GM21723 (cell line): ENCODE measurements around the gene MPZL1.
A peak's percentile ranks its signal among the peaks of the same experiment; 100 is the strongest.

Experiments used
- ATAC-seq: cut with Tn5 transposase; IDR thresholded peaks from one replicate; pipeline ENCODE4 v1.9.1; 2021; ENCODE audit warnings: mild to moderate bottlenecking, moderate library complexity; ENCODE audit not compliant: unreplicated experiment

Gene MPZL1

GRCh38 chr1:167775178-167775577 lies 53.4 kb downstream of the MPZL1 start:
- no peak for ATAC-seq

- ATAC-seq, result no peak
Observed at GRCh38 chr1:167776151-167776550, 54.4 kb downstream of the MPZL1 start.

GRCh38 chr1:167776616-167777268 lies 55.0 kb downstream of the MPZL1 start:
- no peak for ATAC-seq

- no peak for ATAC-seq
Observed at GRCh38 chr1:167777269-167777650, 55.5 kb downstream of the MPZL1 start.

- ATAC-seq, result no peak
Observed at GRCh38 chr1:167781558-167781957, 59.8 kb downstream of the MPZL1 start.

GRCh38 chr1:167782946-167783345 lies 61.2 kb downstream of the MPZL1 start:
- ATAC-seq, result no peak

- ATAC-seq, result no peak
Observed at GRCh38 chr1:167784876-167785550, 63.2 kb downstream of the MPZL1 start.

GRCh38 chr1:167786502-167786901 lies 64.7 kb downstream of the MPZL1 start:
- no peak for ATAC-seq

- ATAC-seq, result no peak
Observed at GRCh38 chr1:167789501-167789900, 67.7 kb downstream of the MPZL1 start.

GRCh38 chr1:167790117-167790516 lies 68.3 kb downstream of the MPZL1 start:
- no peak for ATAC-seq

GRCh38 chr1:167791281-167792187 lies 69.8 kb downstream of the MPZL1 start:
- ATAC-seq, result no peak

GRCh38 chr1:167792188-167792565 lies 70.4 kb downstream of the MPZL1 start:
- ATAC-seq, result no peak

GRCh38 chr1:167794043-167794442 lies 72.3 kb downstream of the MPZL1 start:
- no peak for ATAC-seq

- ATAC-seq, result no peak
Observed at GRCh38 chr1:167795810-167796740, 74.3 kb downstream of the MPZL1 start.

GRCh38 chr1:167797015-167797414 lies 75.2 kb downstream of the MPZL1 start:
- ATAC-seq, result no peak

- no peak for ATAC-seq
Observed at GRCh38 chr1:167798952-167799351, 77.2 kb downstream of the MPZL1 start.

GRCh38 chr1:167799747-167800146 lies 78.0 kb downstream of the MPZL1 start:
- no peak for ATAC-seq

- no peak for ATAC-seq
Observed at GRCh38 chr1:167800251-167800650, 78.5 kb downstream of the MPZL1 start.

GRCh38 chr1:167802235-167802634 lies 80.5 kb downstream of the MPZL1 start:
- no peak for ATAC-seq

GRCh38 chr1:167803358-167804207 lies 81.8 kb downstream of the MPZL1 start:
- ATAC-seq, result peak; percentile 92
